H1 (cell line): ENCODE results near the gene DHRS12. TPM values are rescaled to one million over a fixed set of nuclear protein-coding genes. Genes with fewer than 3 reads are reported as not detected.

Experiments used
- CTCF ChIA-PET: fragments of 300-600 bp; sonication (Branson Sonifier 250); formaldehyde crosslinking; loops from one replicate; lab custom pipeline; 2021; ENCODE audit not compliant: partially characterized antibody; lab: Charles Lee
- POLR2A ChIA-PET: fragments of 300-600 bp; sonication (Branson Sonifier 250); formaldehyde crosslinking; loops from one replicate; lab custom pipeline; 2021; ENCODE audit warnings: inconsistent platforms; ENCODE audit not compliant: partially characterized antibody; lab: Charles Lee
- DNase-seq, 2 experiments: peaks; one replicate each; pipeline versions ENCODE4 v3.0.0 to v3.0.0-alpha.2; 2010 to 2022; ENCODE audit warnings: low spot score in 2 of 2, low read depth in 1 of 2, mixed read lengths in 1 of 2
- FAIRE-seq: peaks from 2 replicates; lab custom pipeline; 2011; peaks lifted over from hg19 to GRCh38; lab: Jason Lieb, UNC
- H2AFZ ChIP-seq: 2 replicates; pipeline ENCODE4 v1.8.1; 2012; ENCODE audit warnings: low read length, inconsistent platforms
- H2AK5ac ChIP-seq: 2 replicates; pipeline ENCODE4 v1.6.1; 2013; ENCODE audit warnings: low read depth, low read length
- H2BK120ac ChIP-seq: replicated peaks from 2 replicates; pipeline ENCODE3; 2013; ENCODE audit warnings: low read depth, low read length, inconsistent platforms
- H2BK12ac ChIP-seq: 2 replicates; pipeline ENCODE4 v1.6.1; 2013; ENCODE audit warnings: low read depth, low read length
- H2BK15ac ChIP-seq: 2 replicates; pipeline ENCODE4 v1.6.1; 2013; ENCODE audit warnings: low read length
- H2BK20ac ChIP-seq: 2 replicates; pipeline ENCODE4 v1.6.1; 2013; ENCODE audit warnings: low read length
- H2BK5ac ChIP-seq: 2 replicates; pipeline ENCODE4 v1.6.1; 2013; ENCODE audit warnings: low read depth, low read length
- H3K14ac ChIP-seq: 2 replicates; pipeline ENCODE4 v1.6.1; 2013; ENCODE audit warnings: inconsistent platforms; ENCODE audit not compliant: insufficient read length
- H3K18ac ChIP-seq: 2 replicates; pipeline ENCODE4 v1.6.1; 2013; ENCODE audit warnings: low read length; ENCODE audit errors: extremely low read depth
- H3K23ac ChIP-seq: 2 replicates; pipeline ENCODE4 v1.6.1; 2013; ENCODE audit warnings: inconsistent platforms; ENCODE audit not compliant: insufficient read length
- H3K23me2 ChIP-seq: 2 replicates; pipeline ENCODE4 v1.6.1; 2013; ENCODE audit warnings: low read depth, low read length
- H3K27ac ChIP-seq: 2 replicates; pipeline ENCODE4 v1.6.1; 2011; ENCODE audit warnings: low read depth, low read length, inconsistent platforms
- H3K27me3 ChIP-seq, 4 experiments: replicated peaks in 1 of 4; 1 replicate in 1 of 4; 2 replicates in 3 of 4; pipeline versions ENCODE4 v1.6.1 to v1.8.1; 2011 to 2013; ENCODE audit warnings: low read length in 3 of 4, mild to moderate bottlenecking in 3 of 4, inconsistent platforms in 2 of 4, mixed read lengths in 2 of 4, moderate library complexity in 1 of 4; ENCODE audit not compliant: control insufficient read depth in 3 of 4, insufficient read depth in 3 of 4; ENCODE audit errors: extremely low read depth in 1 of 4
- H3K36me3 ChIP-seq, 4 experiments: 2 replicates each; pipeline versions ENCODE4 v1.6.1 to v1.8.1; 2011 to 2013; ENCODE audit warnings: mild to moderate bottlenecking in 4 of 4, low read length in 3 of 4, moderate library complexity in 2 of 4, control low read depth in 1 of 4, inconsistent platforms in 1 of 4; ENCODE audit not compliant: insufficient read depth in 4 of 4, control insufficient read depth in 2 of 4
- H3K4ac ChIP-seq: replicated peaks from 2 replicates; pipeline ENCODE3; 2013; ENCODE audit warnings: low read length, low read depth, mixed read lengths, inconsistent platforms; ENCODE audit not compliant: insufficient read length
- H3K4me1 ChIP-seq, 4 experiments: replicated peaks in 1 of 4; 1 replicate in 1 of 4; 2 replicates in 3 of 4; pipeline versions ENCODE4 v1.6.1 to v1.8.1; 2011 to 2013; ENCODE audit warnings: low read length in 3 of 4, inconsistent platforms in 2 of 4, mixed read lengths in 1 of 4; ENCODE audit not compliant: insufficient read depth in 4 of 4, control insufficient read depth in 3 of 4
- H3K4me2 ChIP-seq, 2 experiments: 2 replicates each; pipeline versions ENCODE4 v1.6.1 to v1.8.1; 2011 to 2013; ENCODE audit warnings: low read depth in 2 of 2, low read length in 2 of 2, control low read depth in 1 of 2, inconsistent platforms in 1 of 2, mild to moderate bottlenecking in 1 of 2; ENCODE audit not compliant: insufficient read depth in 1 of 2
- H3K4me3 ChIP-seq, 4 experiments: fragments of 200-600, 300-600 bp in 1 of 4; sonication (generic), shearing (Covaris generic), sonication (Bioruptor Twin) in 1 of 4; 2 replicates each; pipeline versions ENCODE4 v1.5.1 to v1.8.1; 2011 to 2016; ENCODE audit warnings: low read length in 4 of 4, low read depth in 3 of 4, control low read depth in 2 of 4, inconsistent platforms in 2 of 4, mild to moderate bottlenecking in 2 of 4, mixed read lengths in 1 of 4, moderate library complexity in 1 of 4; ENCODE audit not compliant: insufficient read depth in 2 of 4; ENCODE audit errors: extremely low read depth in 1 of 4
- H3K56ac ChIP-seq: replicated peaks from 2 replicates; pipeline ENCODE3; 2013; ENCODE audit warnings: low read depth, mild to moderate bottlenecking, mixed read lengths, low read length, inconsistent platforms; ENCODE audit not compliant: insufficient read length
- H3K79me1 ChIP-seq: 2 replicates; pipeline ENCODE4 v1.6.1; 2013; ENCODE audit warnings: low read depth, low read length, control low read depth
- H3K79me2 ChIP-seq, 2 experiments: 2 replicates each; pipeline versions ENCODE4 v1.6.1 to v1.8.1; 2012 to 2013; ENCODE audit warnings: low read length in 2 of 2, mild to moderate bottlenecking in 2 of 2, inconsistent platforms in 1 of 2; ENCODE audit not compliant: insufficient read depth in 2 of 2, control insufficient read depth in 1 of 2
- H3K9ac ChIP-seq, 4 experiments: replicated peaks in 1 of 4; 1 replicate in 1 of 4; 2 replicates in 3 of 4; pipeline versions ENCODE4 v1.6.1 to v1.8.1; 2011 to 2013; ENCODE audit warnings: low read depth in 3 of 4, low read length in 3 of 4, control low read depth in 2 of 4, mild to moderate bottlenecking in 2 of 4, moderate library complexity in 2 of 4, inconsistent platforms in 1 of 4; ENCODE audit errors: extremely low read depth in 1 of 4
- H3K9me3 ChIP-seq, 2 experiments: 2 replicates each; pipeline versions ENCODE4 v1.6.1 to v1.8.1; 2012 to 2013; ENCODE audit warnings: mild to moderate bottlenecking in 2 of 2, moderate library complexity in 2 of 2, control low read depth in 1 of 2, inconsistent platforms in 1 of 2, low read depth in 1 of 2, low read length in 1 of 2, mixed read lengths in 1 of 2; ENCODE audit not compliant: insufficient read depth in 2 of 2
- H4K20me1 ChIP-seq, 2 experiments: replicated peaks in 1 of 2; 2 replicates each; pipeline versions ENCODE3 to v1.8.1; 2011 to 2013; ENCODE audit warnings: inconsistent platforms in 2 of 2, low read length in 2 of 2, mild to moderate bottlenecking in 1 of 2; ENCODE audit not compliant: insufficient read depth in 2 of 2, control insufficient read depth in 1 of 2
- H4K5ac ChIP-seq: 2 replicates; pipeline ENCODE4 v1.6.1; 2013; ENCODE audit warnings: low read length, low read depth, mixed read lengths, inconsistent platforms; ENCODE audit not compliant: insufficient read length
- H4K8ac ChIP-seq: 2 replicates; pipeline ENCODE4 v1.8.0; 2013; ENCODE audit warnings: mild to moderate bottlenecking, moderate library complexity, low read length, inconsistent platforms; ENCODE audit not compliant: insufficient read depth; ENCODE audit errors: extremely low read depth
- H4K91ac ChIP-seq: replicated peaks from 2 replicates; pipeline ENCODE3; 2013; ENCODE audit warnings: low read length, mixed read lengths, inconsistent platforms; ENCODE audit not compliant: insufficient read length
- BACH1 ChIP-seq: IDR thresholded peaks from 2 replicates; pipeline ENCODE4 v1.6.1; 2012; ENCODE audit warnings: low read length, improper control_type of control experiment
- CBX8 ChIP-seq: fragments of 300-800, 300-1000 bp; sonication (generic); IDR thresholded peaks from 2 replicates; pipeline ENCODE4 v1.7.1; 2016; ENCODE audit warnings: low read depth, low read length, borderline replicate concordance
- FOSL1 ChIP-seq: IDR thresholded peaks from 2 replicates; pipeline ENCODE4 v1.6.1; 2011; ENCODE audit warnings: mild to moderate bottlenecking, low read depth, low read length, moderate library complexity; ENCODE audit not compliant: insufficient read depth
- POLR2AphosphoS5 ChIP-seq: IDR thresholded peaks from 2 replicates; pipeline ENCODE4 v1.6.1; 2011; ENCODE audit warnings: low read depth, low read length
- SIX5 ChIP-seq: IDR thresholded peaks from 2 replicates; pipeline ENCODE4 v1.6.1; 2011; ENCODE audit warnings: mild to moderate bottlenecking, low read depth, low read length
- SP1 ChIP-seq: IDR thresholded peaks from 2 replicates; pipeline ENCODE4 v1.6.1; 2011; ENCODE audit warnings: low read depth, low read length
- SP2 ChIP-seq: IDR thresholded peaks from 2 replicates; pipeline ENCODE4 v1.6.1; 2012; ENCODE audit warnings: mild to moderate bottlenecking, low read length, inconsistent platforms
- TBP ChIP-seq: IDR thresholded peaks from 2 replicates; pipeline ENCODE4 v1.6.1; 2011; ENCODE audit warnings: low read depth, low read length, improper control_type of control experiment
- TCF12 ChIP-seq: IDR thresholded peaks from 2 replicates; pipeline ENCODE4 v1.6.1; 2011; ENCODE audit warnings: low read depth, mild to moderate bottlenecking, low read length
- WGBS, 2 experiments: shearing (Covaris generic) in 1 of 2; methylation state at CpG; one replicate each; pipeline versions ENCODE4 v1.1.6 to v1.1.7; 2013 to 2015; ENCODE audit warnings: low lambda C conversion rate in 2 of 2, mixed read lengths in 2 of 2, inconsistent platforms in 1 of 2, low coverage in 1 of 2, missing lambda C conversion rate in 1 of 2; ENCODE audit not compliant: insufficient replicate concordance in 2 of 2, insufficient coverage in 1 of 2, insufficient read length in 1 of 2; ENCODE audit errors: extremely low coverage in 1 of 2, missing lambda C conversion rate in 1 of 2; 5-methylcytosine and 5-hydroxymethylcytosine counted together
- polyA plus RNA-seq, 7 experiments: library from polyadenylated mRNA; depleted of rRNA in 3 of 7; stranded (reverse) in 5 of 7; unstranded in 2 of 7; fragments of >200 nt in 5 of 7; fragments of 200-250 nt in 2 of 7; gene quantifications; 1 replicate in 5 of 7; 2 replicates in 1 of 7; 4 replicates in 1 of 7; pipeline versions ENCODE4 v1.2.1 to v1.2.3, GENCODE V29; 2011 to 2013; ENCODE audit warnings: missing spikeins in 2 of 7, mixed read lengths in 2 of 7
- total RNA-seq: library from RNA; stranded (reverse); fragmentation: NEBNext Ultra II Directional; extraction: Animal tissue kit (Norgen Biotek cat#: 25700); gene quantifications from 2 replicates; pipeline ENCODE4 v1.2.1, GENCODE V29; 2021
- TF ChIP-seq, protein P1 (sequence below), 3 experiments: IDR thresholded peaks; 1 replicate in 2 of 3; 2 replicates in 1 of 3; pipeline versions ENCODE4 v1.5.1 to v1.6.1; 2011; ENCODE audit warnings: low read length in 3 of 3, mild to moderate bottlenecking in 3 of 3, inconsistent platforms in 2 of 3, low read depth in 1 of 3, moderate library complexity in 1 of 3; ENCODE audit not compliant: insufficient read depth in 1 of 3; ENCODE audit errors: control extremely low read depth in 1 of 3
- TF ChIP-seq, protein P2 (sequence below): IDR thresholded peaks from 2 replicates; pipeline ENCODE4 v1.6.1; 2012; ENCODE audit warnings: inconsistent platforms

Gene DHRS12
- total and polyA plus RNA-seq, 2 of the 8 experiments (the other 6 are each of a cell fraction or from before 2014, with no cell fraction given): 8.7 TPM

DNA sequence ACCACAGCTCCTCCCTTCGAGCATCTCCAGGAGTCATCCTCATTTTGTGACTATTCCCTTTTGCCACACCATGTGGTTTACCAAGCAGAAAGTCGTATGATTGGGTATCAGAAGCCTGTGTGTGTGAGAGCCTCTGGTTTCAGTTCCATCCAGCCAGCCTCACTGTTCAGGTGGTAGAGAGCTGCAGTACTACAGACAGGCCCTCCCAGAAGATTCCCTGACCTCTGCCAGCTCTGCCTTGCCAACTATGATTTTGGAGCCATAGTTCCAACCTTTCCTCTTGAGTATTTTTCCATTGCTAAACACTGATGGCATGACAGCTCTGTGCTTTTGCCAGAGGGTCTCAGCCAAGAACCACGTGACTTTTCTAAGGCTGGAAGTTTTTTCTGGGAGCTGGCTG lies 82.5 kb downstream of the DHRS12 start:
- Histone ChIP-seq H4K20me1 (no peaks in the 10 kb centered on the region), H3K23ac (no peak overlapping the region), H3K23me2 (no peaks in the 10 kb centered on the region), H3K4me2 (no peak overlapping the region), H2BK15ac (no peak overlapping the region), H2AFZ (no peak overlapping the region), H4K91ac (no peak overlapping the region), H2BK20ac (no peak overlapping the region), H3K79me2 (no peaks in the 10 kb centered on the region), H3K9me3 (no peaks in the 10 kb centered on the region), H3K9ac (no peak overlapping the region), H2BK120ac (no peak overlapping the region), H2BK5ac (no peak overlapping the region), H4K5ac (no peak overlapping the region), H3K36me3 (peaks cover 0 to 2% (median 0%) of the 10 kb centered on the region in 4 experiments; a peak in 1 of 8 replicates), H3K27ac (no peak overlapping the region), H4K8ac (no peak overlapping the region), H3K27me3 (no peaks in the 10 kb centered on the region), H3K4me1 (no peaks in the 10 kb centered on the region; a peak in 1 of 7 replicates), H3K79me1 (0 out of 2 replicates have a peak, but pooled peaks cover 2% of the 10 kb centered on the region), H3K18ac (no peak overlapping the region), H2AK5ac (no peak overlapping the region), H2BK12ac (no peak overlapping the region), H3K14ac (no peak overlapping the region), H3K4ac (no peak overlapping the region), H3K56ac (no peak overlapping the region), H3K4me3 (no peak overlapping the region)
- WGBS, 2 experiments: 85% methylated on average over 3 of the region's 3 CpGs; no CpG with 5 or more reads in 1 of the 2 experiments
- ChIA-PET CTCF (interaction anchor here (0.5 to 0.9 kb wide), 3 partner anchors 21 to 475 kb away, joined by 3 to 4 read pairs (median 4); no protein-coding TSS in a partner anchor), POLR2A (interaction anchor here (0.6 to 0.7 kb wide), 2 partner anchors 268 to 277 kb away, joined by 3 read pairs; partner anchors contain the start of gene INTS6)
- FAIRE-seq (no peak), DNase-seq (no peak)
- TF ChIP-seq POLR2AphosphoS5 (no peak), SP1 (no peak), SIX5 (no peak), TCF12 (no peak), BACH1 (no peak), CBX8 (no peak), SP2 (no peak), TBP (no peak), FOSL1 (no peak)
- TF ChIP-seq, protein P1, sequence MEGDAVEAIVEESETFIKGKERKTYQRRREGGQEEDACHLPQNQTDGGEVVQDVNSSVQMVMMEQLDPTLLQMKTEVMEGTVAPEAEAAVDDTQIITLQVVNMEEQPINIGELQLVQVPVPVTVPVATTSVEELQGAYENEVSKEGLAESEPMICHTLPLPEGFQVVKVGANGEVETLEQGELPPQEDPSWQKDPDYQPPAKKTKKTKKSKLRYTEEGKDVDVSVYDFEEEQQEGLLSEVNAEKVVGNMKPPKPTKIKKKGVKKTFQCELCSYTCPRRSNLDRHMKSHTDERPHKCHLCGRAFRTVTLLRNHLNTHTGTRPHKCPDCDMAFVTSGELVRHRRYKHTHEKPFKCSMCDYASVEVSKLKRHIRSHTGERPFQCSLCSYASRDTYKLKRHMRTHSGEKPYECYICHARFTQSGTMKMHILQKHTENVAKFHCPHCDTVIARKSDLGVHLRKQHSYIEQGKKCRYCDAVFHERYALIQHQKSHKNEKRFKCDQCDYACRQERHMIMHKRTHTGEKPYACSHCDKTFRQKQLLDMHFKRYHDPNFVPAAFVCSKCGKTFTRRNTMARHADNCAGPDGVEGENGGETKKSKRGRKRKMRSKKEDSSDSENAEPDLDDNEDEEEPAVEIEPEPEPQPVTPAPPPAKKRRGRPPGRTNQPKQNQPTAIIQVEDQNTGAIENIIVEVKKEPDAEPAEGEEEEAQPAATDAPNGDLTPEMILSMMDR (IDR thresholded peaks at IDR 0.05; ENCODE audit: control extremely low read depth in 1 of 3, insufficient read depth in 1 of 3, low read depth in 1 of 3, low read length in 3 of 3): no peak
- TF ChIP-seq, protein P2, sequence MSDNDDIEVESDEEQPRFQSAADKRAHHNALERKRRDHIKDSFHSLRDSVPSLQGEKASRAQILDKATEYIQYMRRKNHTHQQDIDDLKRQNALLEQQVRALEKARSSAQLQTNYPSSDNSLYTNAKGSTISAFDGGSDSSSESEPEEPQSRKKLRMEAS: no peak
- TF ChIP-seq, all 59 proteins: peak for 0
